GM19455 (cell line): ENCODE measurements around the gene SMAGP.
"Not testable (repeated sequence)": the region's sequence is repeated elsewhere in the genome, so short reads cannot be mapped to it uniquely, and the experiment has no call there.

ENCODE experiments used
- ATAC-seq: cut with Tn5 transposase; IDR thresholded peaks from one replicate; pipeline ENCODE4 v1.9.1; 2021; ENCODE audit not compliant: unreplicated experiment

The SMAGP gene, protein sequence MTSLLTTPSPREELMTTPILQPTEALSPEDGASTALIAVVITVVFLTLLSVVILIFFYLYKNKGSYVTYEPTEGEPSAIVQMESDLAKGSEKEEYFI

DNA sequence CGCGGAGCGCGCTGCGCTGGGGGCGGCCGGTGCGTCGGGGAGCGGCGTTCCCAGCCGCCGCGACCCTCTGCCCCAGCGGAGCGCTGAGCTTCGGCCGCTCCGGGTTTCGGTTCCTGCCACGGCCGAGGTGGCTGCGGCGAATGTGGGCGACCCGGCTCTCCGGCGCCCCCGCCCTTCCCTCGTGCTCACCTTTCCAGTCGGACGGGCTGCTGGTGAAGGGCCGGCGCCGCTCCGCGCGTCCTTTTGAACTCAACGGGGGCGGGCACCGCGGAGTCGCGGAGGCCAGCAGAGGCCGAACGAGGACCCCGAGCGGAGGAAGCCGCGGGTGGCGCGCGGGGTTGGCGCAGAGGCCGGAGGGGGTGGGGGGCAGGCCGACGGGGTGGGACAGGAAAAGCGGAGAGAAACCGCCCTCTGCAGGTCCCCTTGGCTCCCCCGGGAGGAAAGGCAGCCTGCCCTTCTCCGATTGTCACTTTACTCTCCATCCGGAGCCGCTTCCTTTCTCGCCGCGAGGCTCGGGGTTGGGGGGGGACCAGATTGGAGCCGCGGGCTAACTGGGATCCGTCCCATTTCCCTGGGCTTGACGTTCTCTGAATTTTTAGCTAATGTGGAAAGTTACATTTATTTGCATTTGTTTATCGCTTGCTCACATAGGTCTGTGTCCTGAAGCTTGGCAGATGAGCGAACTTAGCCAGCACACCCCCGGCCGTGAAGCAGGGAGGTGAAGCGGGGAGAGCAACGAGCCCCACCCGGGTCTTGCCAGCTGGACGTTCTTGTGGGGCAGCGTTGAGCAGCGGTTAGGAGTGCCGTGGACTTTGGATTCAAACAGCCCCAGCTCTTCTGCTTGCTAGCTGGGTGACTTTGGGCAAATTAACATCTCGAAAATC lies at the start of gene SMAGP:
SMAGP (minus strand) TSS at position 349 of the 884 bp plus-strand sequence. CDS start 1,137 bp downstream, outside the sequence.
- ATAC-seq: peak; percentile 69

DNA sequence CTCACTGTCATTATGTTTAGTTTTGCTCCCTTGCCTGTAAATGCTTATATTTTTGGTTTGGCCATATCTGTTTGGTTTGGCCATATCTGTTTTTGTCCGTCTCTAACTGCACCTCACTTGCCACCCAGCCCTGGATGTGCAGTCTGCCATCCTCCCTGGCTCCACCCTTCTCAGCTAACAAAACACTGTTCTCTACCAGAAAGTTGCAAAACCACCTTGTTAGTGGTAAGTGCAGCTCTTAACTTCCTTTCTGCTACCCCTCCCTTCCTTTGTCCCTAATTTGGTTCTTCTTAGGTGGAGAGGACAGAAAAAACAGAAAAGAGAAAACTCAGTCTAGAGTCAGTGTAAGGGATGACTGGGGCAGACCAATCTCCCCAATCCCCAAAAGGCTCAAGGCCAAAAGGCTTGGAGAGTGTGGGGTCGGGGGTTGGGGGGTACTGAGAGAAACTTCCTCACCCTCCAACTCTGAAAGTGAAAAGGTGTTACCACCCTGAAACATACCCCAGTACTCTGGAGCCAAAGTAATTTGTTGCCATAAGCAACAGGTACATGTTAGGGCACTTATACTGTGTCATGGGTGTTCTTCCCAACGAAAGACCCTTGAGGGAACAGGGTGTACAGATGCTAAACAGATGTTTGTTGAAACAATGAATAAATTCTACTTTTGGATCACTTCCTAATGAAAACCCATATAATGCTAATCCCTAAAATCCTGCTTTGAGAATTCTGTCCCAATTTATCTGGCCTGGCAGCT lies 48.8 kb upstream of the SMAGP start:
- ATAC-seq: no peak

DNA sequence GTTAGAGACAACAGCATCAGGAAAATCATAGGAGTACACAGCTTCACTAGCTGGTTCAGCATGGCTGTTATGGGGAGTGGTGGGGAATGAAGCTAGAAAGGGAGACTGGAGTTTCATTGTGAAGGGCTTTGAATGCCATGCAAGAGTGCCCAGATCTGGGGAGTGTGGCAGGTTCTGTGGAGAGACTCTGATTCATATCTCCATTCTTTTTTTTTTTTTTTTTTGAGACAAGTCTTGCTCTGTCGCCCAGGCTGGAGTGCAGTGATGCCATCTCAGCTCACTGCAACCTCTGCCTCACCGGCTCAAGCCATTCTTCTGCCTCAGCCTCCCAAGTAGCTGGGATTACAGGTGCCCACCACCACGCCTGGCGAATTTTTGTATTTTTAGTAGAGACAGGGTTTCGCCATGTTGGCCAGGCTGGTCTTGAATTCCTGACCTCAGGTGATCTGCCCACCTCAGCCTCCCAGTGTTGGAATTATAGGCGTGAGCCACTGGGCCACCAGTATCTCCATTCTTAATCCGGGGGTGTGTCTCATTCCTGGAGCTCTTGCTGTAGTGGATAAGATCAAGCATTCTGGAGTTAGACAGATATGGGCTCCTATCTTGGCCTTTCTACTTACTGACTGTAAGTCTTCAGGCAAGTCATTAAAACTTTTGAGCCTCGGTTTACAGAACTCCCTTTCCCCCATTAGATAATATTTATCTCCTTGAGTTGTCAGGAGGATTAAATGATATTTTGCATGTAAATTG lies 48.0 kb upstream of the SMAGP start:
- not testable (repeated sequence) for ATAC-seq

DNA sequence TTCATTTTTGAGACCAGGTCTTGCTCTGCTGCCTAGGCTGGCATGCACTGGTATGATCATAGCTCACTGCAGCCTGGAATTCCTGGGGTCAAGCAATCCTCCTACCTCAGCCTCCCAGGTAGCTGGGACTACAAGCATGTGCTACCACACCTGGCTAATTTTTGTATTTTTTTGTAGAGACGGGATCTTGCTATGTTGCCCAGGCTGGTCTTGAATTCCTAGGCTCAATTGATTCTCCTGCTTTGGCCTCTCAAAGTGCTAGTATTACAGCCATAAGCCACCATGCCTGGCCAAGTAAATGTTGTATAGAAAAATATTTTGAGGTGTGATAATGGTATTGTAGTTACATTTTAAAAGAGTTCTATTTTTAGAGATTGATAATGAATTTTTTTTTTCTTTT lies 41.2 kb upstream of the SMAGP start:
- ATAC-seq: no peak

DNA sequence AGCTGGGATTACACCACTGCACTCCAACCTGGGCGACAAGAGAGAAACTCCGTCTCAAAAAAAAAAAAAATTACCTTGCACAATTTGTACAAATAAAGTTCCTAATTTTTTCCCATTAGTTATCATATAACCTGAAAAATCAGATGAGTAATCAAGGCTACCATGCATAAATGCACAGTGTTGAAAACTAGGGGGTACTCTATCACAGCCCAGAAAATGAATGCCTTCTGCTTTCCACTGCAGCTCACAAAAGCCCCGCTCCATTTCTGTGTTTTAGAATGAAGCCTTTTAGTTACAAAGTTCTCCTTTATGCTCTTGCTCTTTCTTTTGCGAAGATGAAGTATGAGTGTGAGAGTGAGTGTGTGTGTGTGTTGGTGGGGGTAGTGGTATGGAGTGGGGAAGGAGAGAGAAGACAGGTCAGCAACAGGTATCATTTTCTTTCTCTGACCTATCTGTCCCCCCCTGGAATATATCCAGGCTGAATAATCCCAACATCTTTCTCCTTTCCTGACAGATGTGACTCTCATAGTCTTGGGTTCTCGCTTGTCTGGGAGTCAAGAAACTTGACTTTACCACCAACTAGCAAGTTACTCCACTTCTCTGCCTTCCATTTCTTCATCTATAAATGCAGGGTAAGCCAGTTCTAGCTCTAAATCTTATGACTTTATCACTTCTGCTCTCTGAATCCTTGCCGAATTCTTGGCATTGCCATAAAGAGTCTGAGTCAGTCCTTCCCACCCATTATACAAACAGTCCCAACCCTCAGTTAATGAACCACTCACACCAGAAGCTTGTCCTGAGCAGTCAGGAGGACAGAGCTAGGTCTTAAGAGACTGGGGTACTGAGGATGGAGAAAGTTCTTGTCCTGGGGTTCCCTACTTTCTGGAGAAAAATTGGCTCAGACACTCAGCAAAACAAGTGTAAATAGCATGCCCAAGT lies 37.7 kb upstream of the SMAGP start:
- no peak for ATAC-seq

DNA sequence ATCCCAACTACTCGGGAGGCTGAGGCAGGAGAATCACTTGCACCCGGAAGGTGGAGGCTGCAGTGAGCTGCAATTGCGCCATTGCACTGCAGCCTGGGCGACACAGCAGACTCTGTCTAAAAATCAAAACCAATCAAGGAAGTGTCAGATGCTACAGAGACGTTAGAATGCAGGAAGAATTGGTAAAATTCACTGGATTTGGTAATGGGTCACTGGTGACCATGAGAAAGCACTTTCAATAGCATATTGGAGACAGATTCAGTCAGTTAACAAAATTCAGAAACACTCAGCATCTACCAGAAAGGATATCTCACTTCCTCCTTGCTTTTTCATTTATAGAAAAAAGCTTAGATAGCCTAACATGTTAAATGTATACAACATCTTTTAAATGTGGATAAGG lies 36.3 kb upstream of the SMAGP start:
- no peak for ATAC-seq

DNA sequence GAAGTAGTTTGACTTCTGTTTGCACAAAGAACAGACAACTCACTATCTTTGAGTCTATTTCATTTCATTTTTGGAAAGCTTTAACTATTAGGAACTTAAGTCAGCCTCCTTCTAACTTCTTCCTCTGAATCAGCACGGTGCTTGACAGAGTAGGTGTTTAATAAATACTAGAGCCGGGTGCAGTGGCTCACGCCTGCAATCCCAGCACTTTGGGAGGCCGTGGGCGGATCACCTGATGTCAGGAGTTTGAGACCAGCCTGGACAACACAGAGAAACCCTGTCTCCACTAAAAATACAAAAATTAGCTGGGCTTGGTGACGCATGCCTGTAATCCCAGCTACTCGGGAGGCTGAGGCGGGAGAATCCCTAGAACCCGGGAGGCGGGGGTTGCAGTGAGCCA lies 30.6 kb upstream of the SMAGP start:
- ATAC-seq: not testable (repeated sequence)

DNA sequence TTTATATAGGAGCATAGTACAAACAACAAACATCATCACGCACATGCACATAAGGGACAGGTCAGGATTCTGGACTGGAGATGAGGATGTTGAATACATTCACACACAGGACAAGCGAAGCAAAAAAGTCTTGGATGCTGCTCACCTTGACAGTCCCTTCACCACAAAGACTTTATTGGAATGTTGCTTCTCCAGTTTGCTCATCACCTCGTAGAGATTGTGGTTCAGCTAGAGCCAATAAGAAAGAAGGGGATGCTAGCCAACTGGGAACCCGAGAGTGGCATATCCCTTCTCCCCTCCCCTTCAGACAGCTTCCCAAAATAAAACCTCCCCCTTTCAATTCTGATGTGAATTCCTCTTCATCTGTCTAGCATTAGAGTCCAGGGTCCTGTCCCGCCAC lies 25.4 kb upstream of the SMAGP start:
- no peak for ATAC-seq

DNA sequence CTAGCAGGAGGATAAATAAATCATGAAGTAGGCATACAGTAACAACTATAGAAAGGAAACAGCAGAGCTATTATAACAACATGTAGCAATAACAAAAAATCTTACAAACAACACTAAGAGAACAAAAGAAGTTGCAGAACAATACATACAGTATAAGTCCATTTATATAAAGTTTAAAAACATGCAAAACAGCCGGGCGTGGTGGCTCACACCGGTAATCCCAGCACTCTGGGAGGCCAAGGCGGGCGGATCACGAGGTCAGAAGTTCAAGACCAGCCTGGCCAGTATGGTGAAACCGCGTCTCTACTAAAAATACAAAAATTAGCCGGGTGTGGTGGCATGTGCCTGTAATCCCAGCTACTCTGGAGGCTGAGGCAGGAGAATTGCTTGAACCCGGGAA lies 23.9 kb upstream of the SMAGP start:
- not testable (repeated sequence) for ATAC-seq

DNA sequence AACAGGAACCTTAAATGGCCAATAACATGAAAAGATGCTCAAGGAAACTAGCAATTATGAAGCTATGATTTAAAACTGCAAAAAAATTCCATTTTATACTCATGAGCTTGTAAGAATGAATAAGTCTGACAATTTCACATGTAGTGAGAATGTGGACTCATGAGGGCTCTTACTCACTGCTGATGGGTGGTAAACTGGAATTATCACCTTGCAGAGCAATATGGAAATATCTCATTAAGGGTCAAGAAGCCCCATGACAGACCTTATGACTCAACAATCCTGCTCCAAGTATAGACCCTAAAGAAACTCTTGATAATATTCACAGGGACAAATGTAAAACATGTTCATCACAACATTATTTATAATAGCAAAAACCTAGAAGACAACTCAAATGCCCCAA lies 23.5 kb upstream of the SMAGP start:
- no peak for ATAC-seq

DNA sequence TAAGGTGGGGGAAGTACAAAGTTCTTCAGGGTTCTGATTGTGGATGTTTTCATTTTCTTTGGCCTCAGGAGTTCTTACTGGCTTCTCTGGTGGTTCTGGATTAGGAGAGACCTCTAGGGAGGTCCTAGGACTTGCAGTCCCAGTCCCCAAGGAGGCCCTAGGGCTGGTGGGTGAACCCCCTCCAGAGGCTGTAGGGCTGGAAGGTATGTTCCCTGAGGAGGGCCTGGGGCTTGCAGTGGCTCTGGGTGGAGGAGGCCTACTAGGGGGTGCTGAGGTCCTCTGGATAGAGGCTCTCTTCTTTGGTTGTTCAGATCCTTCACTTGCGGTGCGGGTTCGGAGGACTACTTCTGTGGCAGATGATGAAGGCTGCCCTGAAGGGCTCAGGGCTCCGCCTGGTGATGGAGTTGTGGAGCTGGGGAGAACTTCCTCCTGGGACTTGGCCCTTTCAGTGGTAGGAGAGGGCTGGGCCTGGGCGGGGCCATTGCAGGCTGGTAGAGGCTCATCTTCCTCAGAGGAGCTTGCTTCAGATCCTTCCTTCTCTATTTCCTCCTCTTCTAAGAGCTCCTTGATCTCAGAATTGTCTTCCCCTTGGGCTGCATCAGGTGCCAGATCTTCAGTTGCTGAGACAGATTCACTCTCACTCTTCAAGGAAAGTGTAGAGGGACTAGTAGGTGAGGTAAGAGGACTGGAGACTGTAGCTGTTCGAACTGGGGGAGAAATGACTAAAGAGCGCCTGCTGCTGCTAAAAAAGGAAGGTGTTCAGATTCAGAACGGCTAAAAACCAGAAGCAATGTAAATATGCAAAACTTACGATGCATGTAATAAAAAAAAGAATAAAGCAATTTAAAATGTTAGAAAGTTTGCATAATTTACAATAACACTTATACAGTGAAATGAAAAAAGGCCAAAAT lies 21.6 kb upstream of the SMAGP start:
- peak; percentile 55 for ATAC-seq

DNA sequence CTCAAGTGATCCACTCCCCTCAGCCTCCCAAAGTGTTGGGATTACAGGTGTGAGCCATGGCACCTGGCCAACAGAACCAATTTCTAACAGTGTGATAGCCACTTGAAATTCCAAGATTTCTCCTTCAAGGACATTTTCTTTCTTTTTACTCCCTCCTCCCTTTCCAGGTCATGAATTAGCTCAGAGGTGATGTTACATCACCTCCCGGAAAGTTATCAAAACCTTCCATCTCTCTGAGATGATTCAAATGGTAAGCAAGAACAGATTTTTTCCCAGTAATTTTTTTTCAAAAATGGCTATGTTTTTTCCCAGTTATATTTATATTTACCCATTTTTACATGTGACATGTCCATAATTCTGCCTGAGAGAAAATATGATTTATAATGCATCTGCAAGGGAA lies 15.6 kb upstream of the SMAGP start:
- no peak for ATAC-seq

DNA sequence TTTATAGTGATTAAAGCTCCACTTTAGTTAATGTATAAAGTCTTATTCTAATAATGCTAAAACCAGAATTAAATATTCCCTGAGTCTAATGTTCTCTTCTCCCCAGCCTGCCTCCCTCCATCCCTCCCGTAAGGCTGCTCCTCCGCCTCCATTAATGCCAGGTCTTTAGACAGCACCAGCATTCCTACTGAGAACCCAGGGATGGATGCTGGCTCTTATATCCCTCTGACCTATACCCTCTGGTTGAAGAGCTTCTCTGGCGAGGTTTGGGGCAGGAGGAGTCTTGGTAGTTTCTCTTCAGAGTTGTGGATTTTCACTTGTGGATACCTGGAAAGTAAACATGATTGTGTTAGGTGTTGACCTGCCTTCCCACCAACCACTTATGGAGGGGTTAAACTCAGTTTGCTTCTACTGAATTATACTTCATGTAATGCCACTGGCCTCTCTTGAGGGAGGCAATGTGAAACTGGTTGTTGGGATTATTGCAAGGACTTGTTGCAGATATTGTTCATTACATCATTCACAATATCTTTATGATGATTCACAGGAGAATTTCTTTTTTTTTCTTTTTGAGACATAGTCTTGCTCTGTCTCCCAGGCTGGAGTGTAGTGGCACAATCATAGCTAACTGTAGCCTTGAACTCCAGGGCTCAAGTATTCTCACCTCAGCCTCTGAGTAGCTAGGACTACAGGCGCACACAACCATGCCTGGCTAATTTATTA lies 11.1 kb upstream of the SMAGP start:
- ATAC-seq: no peak

DNA sequence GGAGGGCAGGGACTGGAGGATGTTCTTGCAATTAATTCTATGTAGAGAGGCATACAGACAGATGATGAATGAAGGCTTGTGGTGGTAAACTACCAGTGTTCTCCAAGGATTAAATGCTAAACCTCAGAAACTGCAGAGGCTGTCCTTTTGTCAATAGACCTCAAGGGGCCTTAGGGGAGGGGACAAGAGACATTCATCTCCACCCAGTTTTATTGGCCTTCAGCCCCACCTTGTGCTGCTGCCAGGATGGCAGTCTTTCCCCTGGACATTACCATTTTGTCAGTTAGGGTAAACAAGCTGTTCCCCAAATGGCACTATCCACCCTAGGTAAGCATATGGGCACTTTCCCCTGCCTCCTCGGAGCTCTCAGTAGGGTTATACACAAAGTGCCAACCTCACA lies 4.9 kb upstream of the SMAGP start:
- ATAC-seq: no peak

DNA sequence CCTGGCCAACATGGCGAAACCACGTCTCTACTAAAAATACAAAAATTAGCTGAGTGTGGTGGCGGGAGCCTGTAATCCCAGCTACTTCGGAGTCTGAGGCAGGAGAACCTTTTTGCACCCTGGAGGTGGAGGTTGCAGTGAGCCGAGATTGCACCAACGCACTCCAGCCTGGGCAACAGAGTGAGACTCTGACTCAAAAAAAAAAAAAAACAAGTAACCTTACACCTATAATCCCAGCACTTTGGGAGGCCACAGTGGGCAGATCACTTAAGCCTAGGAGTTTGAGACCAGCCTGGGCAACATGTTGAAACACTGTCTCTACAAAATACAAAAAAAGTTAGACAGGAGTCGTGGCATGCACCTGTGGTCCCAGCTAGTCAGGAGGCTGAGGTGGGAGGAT lies 2.6 kb upstream of the SMAGP start:
- not testable (repeated sequence) for ATAC-seq

DNA sequence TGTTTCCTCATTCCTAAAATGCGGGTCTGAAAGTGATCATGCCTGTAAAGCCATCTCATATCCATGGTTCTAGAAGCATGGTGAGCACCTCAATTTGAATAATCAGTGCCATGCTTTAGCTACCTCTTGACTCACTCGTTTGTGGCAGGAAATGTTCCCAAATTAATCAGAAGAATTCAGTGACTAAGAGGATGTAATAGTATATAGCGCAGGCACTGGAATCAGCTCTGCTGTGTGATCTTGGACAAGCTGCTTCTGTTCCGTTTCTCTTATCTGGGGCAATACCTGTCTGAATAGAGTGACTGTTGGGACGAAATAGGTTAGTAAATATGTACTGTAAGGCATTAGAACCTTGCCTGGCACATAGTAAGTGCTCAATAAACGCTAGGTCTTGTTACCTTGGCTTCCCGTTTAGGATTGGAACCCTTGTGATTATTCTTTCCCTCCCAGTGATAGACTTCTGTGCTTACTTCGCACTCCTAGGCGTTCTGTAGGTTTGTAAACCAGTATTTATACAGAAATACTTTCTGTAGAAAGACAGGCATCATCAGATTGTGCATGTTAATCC lies 820 bp upstream of the SMAGP start:
- ATAC-seq: no peak

DNA sequence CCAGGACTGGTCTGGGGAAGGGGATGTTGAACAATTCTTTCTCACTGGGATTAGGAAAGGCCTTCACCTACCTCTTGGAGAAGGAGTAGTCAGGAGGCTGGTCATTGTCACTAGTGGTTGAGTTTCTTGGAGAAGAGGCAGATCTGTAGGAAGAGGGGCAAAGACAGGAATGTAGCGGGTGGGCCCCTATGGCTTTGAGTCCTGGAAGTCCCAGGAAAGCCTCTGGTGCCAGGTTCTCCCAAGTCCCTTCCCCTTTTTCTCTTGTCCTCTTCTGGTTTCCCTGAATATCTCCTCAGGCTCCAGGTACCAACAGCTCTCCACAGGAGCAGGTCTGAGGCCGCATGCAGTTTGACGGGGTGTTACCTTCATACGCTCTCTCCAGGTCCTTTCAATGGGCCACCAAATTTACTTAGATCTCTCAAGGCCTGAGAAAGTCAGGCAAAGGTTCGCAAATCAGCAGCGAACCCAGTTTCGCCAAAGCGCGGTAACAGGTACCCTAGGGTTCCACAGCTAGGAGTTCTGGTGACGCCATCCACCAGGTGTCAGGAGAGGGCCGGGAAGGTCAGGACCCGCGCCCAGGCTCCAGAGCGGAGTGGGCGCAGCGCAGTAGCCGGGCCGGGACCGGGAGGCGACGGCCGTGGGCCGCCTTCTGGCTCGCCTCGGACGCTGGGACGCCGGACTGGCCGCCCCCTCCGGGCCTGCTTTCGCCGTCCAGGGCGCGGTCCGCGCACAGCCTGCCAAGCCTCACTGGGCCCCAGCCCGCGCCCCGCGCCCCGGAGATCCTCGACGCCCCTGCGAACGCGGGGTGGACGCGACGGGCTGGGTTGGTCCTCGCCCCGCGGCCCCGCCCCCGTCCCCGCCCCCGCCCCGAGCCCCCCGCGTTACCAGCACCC lies 795 bp downstream of the SMAGP start:
- ATAC-seq: peak; percentile 42
